HG02852 (cell line): Measurements from ENCODE around the gene ZNF618.
"Not testable (repeated sequence)": the region's sequence is repeated elsewhere in the genome, so short reads cannot be mapped to it uniquely, and the experiment has no call there.

Experiments
- ATAC-seq: cut with Tn5 transposase; IDR thresholded peaks from one replicate; pipeline ENCODE4 v1.9.1; 2021; ENCODE audit warnings: mild to moderate bottlenecking, moderate library complexity; ENCODE audit not compliant: unreplicated experiment

The ZNF618 gene

GRCh38 chr9:114075602-114076001 is 199.5 kb downstream of the ZNF618 start:
- no peak for ATAC-seq

- ATAC-seq: no peak
These were observed 200.4 kb downstream of the ZNF618 start for GRCh38 chr9:114076237-114077161.

DNA sequence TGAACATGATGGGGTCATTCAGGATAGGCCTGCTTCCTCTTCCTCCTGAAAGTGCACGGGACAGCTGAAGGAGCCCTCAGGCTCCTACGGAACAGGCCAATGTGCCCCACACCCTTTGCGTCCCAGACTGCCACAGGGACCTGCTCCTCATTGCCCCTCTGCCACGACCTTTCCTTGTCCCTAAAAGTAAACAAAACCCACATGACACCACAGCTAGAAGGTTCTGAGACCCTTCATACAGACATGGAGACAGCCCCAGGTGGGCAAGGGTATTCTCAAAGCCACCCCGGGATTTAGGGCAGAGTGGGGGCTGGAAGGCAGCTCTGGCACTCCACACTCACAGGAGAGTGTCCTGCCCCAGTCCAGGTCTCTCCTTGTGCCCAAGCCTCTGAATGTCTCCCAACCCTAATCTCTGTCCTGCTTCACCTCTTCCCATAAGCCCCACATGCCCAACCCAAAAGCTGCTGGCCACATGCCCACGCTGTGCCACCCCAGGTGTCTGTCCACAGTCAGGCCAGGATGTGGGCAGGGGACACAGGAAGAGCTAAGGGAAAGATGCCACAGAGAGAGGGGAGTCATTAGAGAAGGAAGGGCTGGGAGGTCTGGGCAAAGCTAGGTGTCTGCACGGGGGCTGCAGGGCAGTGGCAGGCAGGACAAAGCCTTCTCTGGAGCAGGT is 201.2 kb downstream of the ZNF618 start:
- no peak for ATAC-seq

DNA sequence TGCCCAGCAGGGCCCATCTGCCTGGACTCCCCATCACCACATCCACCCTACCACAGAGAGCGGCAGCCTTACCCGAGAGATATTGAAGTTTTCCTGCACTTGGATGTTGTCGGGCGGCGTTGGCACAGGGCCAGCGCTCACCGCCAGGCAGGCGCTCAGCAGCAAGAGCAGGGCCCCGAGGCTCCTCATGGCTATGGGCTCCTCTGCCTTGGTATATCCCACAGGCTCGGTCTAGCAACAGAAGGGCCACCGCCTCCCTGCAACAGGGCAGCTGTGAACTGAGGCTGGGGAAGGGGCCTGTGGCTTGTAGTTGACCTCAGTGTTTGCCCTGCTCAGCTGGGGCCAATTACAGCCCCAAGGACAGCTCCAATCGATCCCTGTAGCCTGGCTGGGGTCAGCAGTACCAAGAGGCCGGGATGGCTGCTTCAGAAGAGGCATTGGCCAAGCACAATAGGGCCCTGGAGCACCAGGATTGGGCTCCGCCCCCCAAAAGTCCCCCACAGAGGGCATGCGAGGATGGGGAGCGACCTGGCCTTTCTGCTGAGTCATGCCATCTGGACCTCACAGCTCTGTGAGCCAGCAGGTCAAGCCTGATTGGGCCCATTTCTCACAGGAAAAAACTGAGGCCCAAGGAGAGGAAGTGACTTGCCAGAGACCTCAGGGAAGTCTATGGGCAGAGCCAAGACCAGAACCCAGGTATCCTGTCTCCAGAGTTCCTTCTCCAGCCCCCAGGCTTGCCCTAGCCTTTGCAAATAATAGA is 202.1 kb downstream of the ZNF618 start, which contains the start of gene AMBP:
Gene AMBP (minus strand): TSS at position 280 of the 760 bp plus-strand sequence. CDS start 91 bp downstream, at position 189.
- no peak for ATAC-seq

DNA sequence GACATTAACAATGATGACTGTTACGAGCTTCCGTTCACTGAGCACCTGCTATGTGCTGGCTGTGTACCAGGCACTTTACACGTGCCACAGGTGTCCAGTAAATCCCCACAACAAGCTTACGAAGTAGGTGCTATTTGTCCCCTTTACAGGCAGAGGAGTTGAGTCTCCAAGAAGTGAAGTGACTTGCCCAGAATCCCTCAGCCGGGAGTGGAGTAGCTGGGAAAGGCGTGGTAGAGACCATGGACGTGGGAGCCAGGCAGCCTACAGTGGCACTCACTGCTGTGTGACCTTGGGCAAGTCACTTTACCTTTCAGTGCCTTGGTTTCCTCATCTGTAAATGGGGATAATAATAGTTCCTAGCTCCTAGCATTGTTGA is 202.7 kb downstream of the ZNF618 start:
- ATAC-seq: no peak

DNA sequence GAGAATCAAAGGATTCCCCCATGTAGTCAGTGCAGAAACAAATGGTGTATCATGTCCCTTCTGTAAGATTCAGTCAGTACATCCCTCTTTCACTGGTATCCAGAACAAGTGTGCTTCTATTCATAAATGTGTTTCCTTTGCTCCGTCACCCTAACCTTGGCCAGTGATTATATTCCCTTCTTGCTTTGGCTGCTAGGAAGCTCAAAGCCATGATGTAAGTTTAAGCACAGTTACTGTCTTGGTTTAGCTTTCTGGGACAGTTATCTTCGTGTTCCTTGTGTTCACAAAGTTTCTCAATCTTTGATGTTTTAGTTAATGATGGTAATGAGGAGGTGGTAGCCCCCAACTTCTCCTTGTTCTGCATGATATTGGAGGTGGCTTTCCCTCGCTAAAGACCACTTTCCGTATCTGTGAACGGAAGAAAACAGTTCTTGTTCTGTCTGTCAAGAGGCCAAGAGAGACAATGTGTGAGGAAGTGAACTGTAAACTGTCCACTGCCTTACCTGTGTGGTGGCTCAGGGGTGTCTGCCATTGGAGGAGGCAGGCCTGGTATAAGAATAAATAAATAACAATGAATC is 204.2 kb downstream of the ZNF618 start:
- ATAC-seq: no peak

DNA sequence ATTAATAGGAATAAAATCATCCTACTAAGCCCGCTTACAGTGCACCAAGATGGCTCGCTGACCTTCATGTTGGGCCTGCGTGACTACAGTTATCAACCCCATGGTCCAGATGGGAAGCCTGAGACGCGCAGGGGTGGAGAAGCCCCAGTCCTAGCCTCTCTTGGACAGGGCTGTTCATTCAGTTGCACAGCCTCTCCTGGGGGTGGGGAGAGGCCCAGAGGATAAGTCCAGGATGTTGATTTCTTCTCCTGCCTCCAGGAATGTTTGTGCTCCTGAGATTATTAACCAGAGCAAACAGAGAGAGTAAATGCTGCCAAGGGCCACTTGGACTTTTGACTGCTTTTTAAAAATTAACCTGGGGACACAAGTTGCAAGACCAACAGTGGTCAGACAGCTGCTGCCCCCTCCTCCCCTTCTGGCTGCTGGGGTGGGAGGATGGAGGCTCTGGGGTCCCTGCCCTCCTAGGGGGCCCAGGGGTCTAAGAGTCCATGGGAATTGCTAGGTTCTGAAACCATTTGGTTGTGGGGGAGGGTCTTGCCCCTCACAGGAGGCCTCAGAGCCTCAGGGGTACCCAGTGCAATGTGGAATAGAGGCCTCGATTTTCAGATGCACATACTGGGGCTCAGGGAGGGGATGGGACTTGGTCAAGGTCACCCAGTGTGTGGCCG is 204.8 kb downstream of the ZNF618 start:
- ATAC-seq: no peak

DNA sequence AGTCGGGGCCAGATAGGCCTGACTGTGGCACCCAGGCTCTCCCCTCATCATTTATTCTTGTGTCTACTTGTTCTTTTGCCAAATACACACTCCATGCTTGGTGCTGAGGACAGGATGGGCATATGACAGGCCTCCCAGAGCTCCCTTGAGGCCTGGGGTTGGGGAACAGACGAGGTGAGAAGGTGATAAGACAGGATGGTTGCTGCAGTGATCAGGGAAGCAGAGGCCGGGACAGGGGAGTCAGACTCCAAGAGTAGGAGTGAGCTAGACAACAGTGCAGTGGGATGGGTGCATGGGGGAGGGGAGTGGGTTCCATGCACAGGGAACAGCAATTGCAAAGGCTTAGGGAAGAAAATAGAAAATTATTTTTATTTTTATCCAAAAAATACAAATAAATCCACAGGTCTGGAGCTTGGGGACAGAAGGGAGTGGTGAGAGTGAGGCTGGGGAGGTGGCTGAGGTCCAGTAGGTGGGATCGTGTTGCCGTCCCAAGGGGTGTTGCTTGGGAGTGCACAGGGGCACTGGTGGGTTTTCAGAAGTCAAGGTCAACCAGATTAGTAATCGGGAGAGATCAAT is 205.4 kb downstream of the ZNF618 start:
- no peak for ATAC-seq

- peak; percentile 83 for ATAC-seq
These were observed 206.1 kb downstream of the ZNF618 start for GRCh38 chr9:114082017-114082762.

DNA sequence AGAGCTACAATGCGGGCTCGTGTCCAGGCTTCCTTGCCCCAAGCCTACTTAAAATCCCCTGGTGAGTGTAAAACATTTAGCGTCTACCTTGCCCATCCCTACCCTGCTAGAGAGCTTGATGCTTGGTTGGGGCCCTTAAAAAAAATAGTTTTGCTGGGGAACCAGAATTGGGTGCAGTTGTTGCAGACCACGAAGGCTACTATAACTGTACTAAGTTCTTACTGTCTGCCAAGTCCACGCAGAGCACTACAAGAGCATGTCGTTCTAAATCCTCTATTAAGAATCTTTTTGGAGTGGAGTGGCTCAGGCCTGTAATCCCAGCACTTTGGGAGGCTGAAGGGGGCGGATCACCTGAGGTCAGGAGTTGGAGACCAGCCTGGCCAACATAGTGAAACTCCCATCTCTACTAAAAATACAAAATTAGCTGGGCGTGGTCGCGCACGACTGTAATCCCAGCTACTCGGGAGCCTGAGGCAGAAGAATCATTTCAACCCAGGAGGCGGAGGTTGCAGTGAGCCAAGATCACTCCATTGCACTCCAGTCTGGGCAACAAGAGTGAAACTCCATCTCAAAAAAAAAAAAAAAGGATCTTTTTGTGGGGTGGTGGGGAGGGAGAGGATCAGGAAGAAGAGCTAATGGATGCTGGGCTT is 206.8 kb downstream of the ZNF618 start:
- ATAC-seq: not testable (repeated sequence)

- ATAC-seq: no peak
These were observed 207.6 kb downstream of the ZNF618 start for GRCh38 chr9:114083666-114084065.

DNA sequence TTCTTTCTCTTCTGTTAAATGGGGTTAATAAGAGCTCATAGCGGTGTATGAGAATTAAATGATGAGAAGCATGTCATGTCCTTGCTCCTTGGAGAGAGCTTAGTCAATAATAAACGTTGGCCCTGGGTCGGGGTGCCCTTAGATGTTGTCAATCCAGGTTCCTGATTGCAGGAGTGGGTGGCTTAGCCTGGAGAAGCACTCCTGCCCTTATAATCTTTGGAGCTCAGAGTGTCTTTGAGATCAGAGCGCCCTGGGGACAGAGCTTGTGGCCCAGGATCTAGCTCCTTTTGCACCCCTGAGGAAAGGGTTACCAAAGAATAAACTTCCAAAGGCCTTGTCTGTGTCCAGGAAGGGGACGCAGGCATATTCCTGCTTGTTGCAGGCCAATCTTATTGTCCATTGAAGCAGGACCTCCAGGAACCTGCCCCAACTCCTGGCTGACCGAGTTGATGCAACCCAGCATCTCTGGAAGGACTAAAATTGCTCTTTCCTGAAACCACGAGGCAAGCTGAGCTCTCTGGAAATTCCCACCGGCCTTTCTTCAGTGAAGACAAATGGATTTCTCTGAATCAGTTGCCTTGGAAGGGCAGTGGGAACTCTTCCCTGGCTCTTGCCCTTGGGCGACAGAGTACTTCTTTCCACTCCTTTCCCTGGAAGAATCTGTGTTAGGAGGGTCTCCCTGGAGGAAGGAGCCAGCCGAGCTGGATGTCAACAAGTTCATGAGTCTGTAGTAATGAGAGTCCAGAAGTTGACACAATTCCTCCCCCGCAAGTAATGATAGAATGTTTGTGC is 208.4 kb downstream of the ZNF618 start:
- ATAC-seq: no peak

DNA sequence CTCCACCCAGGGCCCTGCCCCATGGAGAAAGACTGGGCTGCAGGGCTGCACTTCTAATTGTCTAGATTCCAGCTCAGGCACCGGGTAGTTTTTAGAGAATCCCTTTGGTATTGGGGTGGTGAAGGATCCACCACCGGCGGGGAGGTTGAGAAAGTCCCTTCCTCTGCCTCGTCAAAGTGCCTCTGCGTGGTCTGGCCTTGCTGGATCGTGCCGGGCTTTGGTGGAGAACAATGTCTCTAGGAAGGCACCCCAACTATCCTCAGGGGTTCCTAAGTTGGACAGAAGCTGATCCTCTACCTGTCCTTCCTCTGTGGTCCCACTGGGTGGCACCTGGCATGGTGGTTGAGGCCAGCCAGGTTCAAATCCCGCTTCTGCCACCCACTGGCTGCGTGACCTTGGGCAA is 209.3 kb downstream of the ZNF618 start:
- ATAC-seq: no peak

GRCh38 chr9:114086009-114086408 is 209.9 kb downstream of the ZNF618 start:
- ATAC-seq: no peak

GRCh38 chr9:114086607-114087006 is 210.5 kb downstream of the ZNF618 start:
- no peak for ATAC-seq

DNA sequence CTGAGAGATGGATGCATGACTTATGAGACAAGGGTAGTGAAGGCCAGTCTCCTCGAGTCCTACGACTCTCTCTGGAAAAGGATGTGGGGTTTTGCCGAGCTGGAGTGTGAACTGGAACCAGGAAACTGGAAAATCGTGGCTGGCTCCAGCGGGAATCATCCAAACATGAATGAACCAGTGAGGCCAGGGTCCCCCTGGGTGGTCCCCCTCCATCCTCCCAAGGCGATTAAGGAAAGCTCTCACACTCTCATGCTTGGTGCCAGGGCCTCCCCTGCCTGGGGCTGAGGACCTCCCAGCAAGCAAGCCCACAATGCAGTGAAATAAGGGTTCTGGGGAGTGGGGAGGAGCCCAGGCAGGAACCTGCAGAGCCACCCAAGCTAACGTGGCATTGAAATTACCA is 211.6 kb downstream of the ZNF618 start:
- no peak for ATAC-seq

DNA sequence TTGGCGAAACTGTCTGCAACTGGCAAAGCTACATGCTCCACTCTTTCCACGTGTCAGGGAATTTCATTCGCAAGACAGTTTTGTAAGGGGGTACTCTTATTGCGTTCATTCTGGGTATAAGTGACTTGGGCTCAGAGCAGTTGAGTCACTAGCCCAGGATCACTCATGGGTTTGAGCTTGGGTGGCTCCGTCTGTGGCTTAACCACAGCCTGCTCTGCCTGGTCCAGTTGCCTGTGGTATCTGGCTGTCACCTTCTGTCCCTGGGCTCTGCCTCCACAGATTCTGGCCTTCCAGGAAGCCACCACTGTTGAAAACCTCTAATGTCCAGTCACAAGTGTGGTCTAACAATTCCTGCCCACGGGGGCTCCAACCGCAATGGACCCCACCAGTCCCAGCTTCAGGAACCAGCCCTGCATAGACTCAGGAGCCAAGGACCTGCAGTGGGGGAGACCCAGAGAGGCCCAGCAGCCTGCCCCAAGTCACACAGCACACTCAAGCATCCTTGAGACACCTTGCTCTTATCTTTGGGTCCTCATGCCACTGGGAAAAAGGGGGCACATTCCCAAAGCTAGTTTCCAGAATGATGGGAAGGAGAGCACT is 212.6 kb downstream of the ZNF618 start:
- ATAC-seq: no peak
